HEK293 (cell line): ENCODE data around the gene HNRNPA0.

Source experiments
- CTCF ChIA-PET: fragments of 350-600 bp; formaldehyde crosslinking; extraction: SDS; loops from one replicate; lab custom pipeline; 2021; ENCODE audit warnings: antibody characterized with exemption; lab: Yijun Ruan, JAX
- POLR2A ChIA-PET: fragments of 300-600 bp; formaldehyde crosslinking; extraction: SDS; loops from one replicate; lab custom pipeline; 2020; ENCODE audit warnings: antibody characterized with exemption, inconsistent platforms; lab: Yijun Ruan, JAX
- H3K27ac ChIP-seq: fragments of 200-500 bp; sonication (Bioruptor generic); 2 replicates; pipeline ENCODE4 v1.5.1; 2014; ENCODE audit warnings: low read depth, low read length, control low read depth, inconsistent platforms; ENCODE audit errors: extremely low read depth
- H3K36me3 ChIP-seq, 2 experiments: fragments of 200-500 bp in 1 of 2; sonication (Bioruptor generic) in 1 of 2; 1 replicate in 1 of 2; 2 replicates in 1 of 2; pipeline ENCODE4 v1.5.1; 2014 to 2017; ENCODE audit warnings: inconsistent platforms in 2 of 2, low read length in 2 of 2; ENCODE audit not compliant: control insufficient read depth in 2 of 2, insufficient read depth in 1 of 2
- H3K4me1 ChIP-seq: fragments of 200-500 bp; sonication (Bioruptor generic); 2 replicates; pipeline ENCODE4 v1.5.1; 2014; ENCODE audit warnings: mild to moderate bottlenecking, low read length, inconsistent platforms; ENCODE audit not compliant: control insufficient read depth, insufficient read depth
- H3K4me3 ChIP-seq: 2 replicates; pipeline ENCODE4 v1.5.1; 2011; ENCODE audit warnings: low read depth, mild to moderate bottlenecking, control low read depth, low read length, moderate library complexity
- H3K9me3 ChIP-seq: fragments of 200-500 bp; sonication (Bioruptor generic); 2 replicates; pipeline ENCODE4 v1.5.1; 2014; ENCODE audit warnings: low read depth, low read length, inconsistent platforms; ENCODE audit not compliant: control insufficient read depth, insufficient read depth
- OSR2 ChIP-seq: fragments of 450-650 bp; formaldehyde crosslinking; IDR thresholded peaks from 2 replicates; pipeline ENCODE4 v1.5.1; 2016; ENCODE audit warnings: missing biosample characterization, missing genetic modification characterization
- PRDM1 ChIP-seq: fragments of 450-650 bp; formaldehyde crosslinking; IDR thresholded peaks from 2 replicates; pipeline ENCODE4; 2016; ENCODE audit warnings: missing biosample characterization, missing genetic modification characterization
- TSHZ1 ChIP-seq: fragments of 450-650 bp; formaldehyde crosslinking; IDR thresholded peaks from 2 replicates; pipeline ENCODE4 v1.5.1; 2016; ENCODE audit warnings: missing biosample characterization, missing genetic modification characterization, borderline replicate concordance
- ZFHX2 ChIP-seq: fragments of 450-650 bp; formaldehyde crosslinking; conservative IDR thresholded peaks from 2 replicates; pipeline ENCODE4 v1.5.1; 2016; ENCODE audit warnings: missing biosample characterization, missing genetic modification characterization
- ZNF148 ChIP-seq: fragments of 450-650 bp; formaldehyde crosslinking; IDR thresholded peaks from 2 replicates; pipeline ENCODE4 v1.5.0; 2017; ENCODE audit warnings: missing biosample characterization, missing genetic modification characterization, borderline replicate concordance
- ZNF169 ChIP-seq: fragments of 450-650 bp; formaldehyde crosslinking; IDR thresholded peaks from 2 replicates; pipeline ENCODE4 v1.5.1; 2016; ENCODE audit warnings: missing biosample characterization, missing genetic modification characterization
- ZNF175 ChIP-seq: fragments of 450-650 bp; formaldehyde crosslinking; IDR thresholded peaks from 2 replicates; pipeline ENCODE4 v1.5.1; 2016; ENCODE audit warnings: missing biosample characterization, missing genetic modification characterization
- ZNF184 ChIP-seq: fragments of 450-650 bp; IDR thresholded peaks from 2 replicates; pipeline ENCODE4 v1.5.1; 2018; ENCODE audit warnings: missing biosample characterization, mild to moderate bottlenecking, missing genetic modification characterization
- ZNF239 ChIP-seq: fragments of 450-650 bp; formaldehyde crosslinking; IDR thresholded peaks from 2 replicates; pipeline ENCODE4 v1.5.1; 2016; ENCODE audit warnings: missing biosample characterization, missing genetic modification characterization
- ZNF266 ChIP-seq: fragments of 450-650 bp; formaldehyde crosslinking; IDR thresholded peaks from 2 replicates; pipeline ENCODE4 v1.5.1; 2016; ENCODE audit warnings: missing biosample characterization, missing genetic modification characterization, low read depth
- ZNF416 ChIP-seq: fragments of 450-650 bp; formaldehyde crosslinking; IDR thresholded peaks from 2 replicates; pipeline ENCODE4 v1.5.1; 2016; ENCODE audit warnings: missing biosample characterization, missing genetic modification characterization
- ZNF521 ChIP-seq: fragments of 450-650 bp; formaldehyde crosslinking; IDR thresholded peaks from 2 replicates; pipeline ENCODE4 v1.5.1; 2017; ENCODE audit warnings: missing biosample characterization, mild to moderate bottlenecking, missing genetic modification characterization
- ZNF544 ChIP-seq: fragments of 450-650 bp; formaldehyde crosslinking; IDR thresholded peaks from 2 replicates; pipeline ENCODE4 v1.5.0; 2017; ENCODE audit warnings: missing biosample characterization, missing genetic modification characterization
- ZNF549 ChIP-seq: fragments of 450-650 bp; IDR thresholded peaks from 2 replicates; pipeline ENCODE4 v1.5.1; 2018; ENCODE audit warnings: missing biosample characterization, missing genetic modification characterization, mild to moderate bottlenecking, inconsistent platforms, moderate library complexity
- ZNF558 ChIP-seq: fragments of 450-650 bp; formaldehyde crosslinking; IDR thresholded peaks from 2 replicates; pipeline ENCODE4 v1.5.1; 2016; ENCODE audit warnings: missing biosample characterization, missing genetic modification characterization
- ZNF560 ChIP-seq: fragments of 450-650 bp; formaldehyde crosslinking; IDR thresholded peaks from 2 replicates; pipeline ENCODE4 v1.5.1; 2017; ENCODE audit warnings: missing biosample characterization, missing genetic modification characterization, borderline replicate concordance
- ZNF600 ChIP-seq: fragments of 450-650 bp; formaldehyde crosslinking; IDR thresholded peaks from 2 replicates; pipeline ENCODE4 v1.5.1; 2016; ENCODE audit warnings: missing biosample characterization, missing genetic modification characterization
- ZNF623 ChIP-seq: fragments of 450-650 bp; formaldehyde crosslinking; IDR thresholded peaks from 2 replicates; pipeline ENCODE4 v1.5.1; 2016; ENCODE audit warnings: missing biosample characterization, missing genetic modification characterization
- ZNF670 ChIP-seq: fragments of 450-650 bp; formaldehyde crosslinking; IDR thresholded peaks from 2 replicates; pipeline ENCODE4 v1.5.1; 2016; ENCODE audit warnings: missing biosample characterization, missing genetic modification characterization, low read depth
- ZNF692 ChIP-seq: fragments of 450-650 bp; formaldehyde crosslinking; IDR thresholded peaks from 2 replicates; pipeline ENCODE4 v1.5.1; 2016; ENCODE audit warnings: missing biosample characterization, missing genetic modification characterization
- ZNF76 ChIP-seq: fragments of 450-650 bp; formaldehyde crosslinking; IDR thresholded peaks from 2 replicates; pipeline ENCODE4; 2016; ENCODE audit warnings: low read depth, missing biosample characterization, missing genetic modification characterization, borderline replicate concordance
- ZNF776 ChIP-seq: fragments of 450-650 bp; formaldehyde crosslinking; IDR thresholded peaks from 2 replicates; pipeline ENCODE4 v1.5.0; 2017; ENCODE audit warnings: missing biosample characterization, missing genetic modification characterization, borderline replicate concordance
- ZNF791 ChIP-seq: fragments of 450-650 bp; formaldehyde crosslinking; IDR thresholded peaks from 2 replicates; pipeline ENCODE4 v1.5.1; 2016; ENCODE audit warnings: missing biosample characterization, missing genetic modification characterization
- TF ChIP-seq, protein P1 (sequence below): fragments of 450-650 bp; formaldehyde crosslinking; IDR thresholded peaks from 2 replicates; pipeline ENCODE4 v1.5.1; 2017; ENCODE audit warnings: missing biosample characterization, missing genetic modification characterization
- TF ChIP-seq, protein P2 (sequence below): fragments of 450-650 bp; formaldehyde crosslinking; IDR thresholded peaks from 2 replicates; pipeline ENCODE4 v1.5.1; 2016; ENCODE audit warnings: missing biosample characterization, missing genetic modification characterization

Gene HNRNPA0

DNA sequence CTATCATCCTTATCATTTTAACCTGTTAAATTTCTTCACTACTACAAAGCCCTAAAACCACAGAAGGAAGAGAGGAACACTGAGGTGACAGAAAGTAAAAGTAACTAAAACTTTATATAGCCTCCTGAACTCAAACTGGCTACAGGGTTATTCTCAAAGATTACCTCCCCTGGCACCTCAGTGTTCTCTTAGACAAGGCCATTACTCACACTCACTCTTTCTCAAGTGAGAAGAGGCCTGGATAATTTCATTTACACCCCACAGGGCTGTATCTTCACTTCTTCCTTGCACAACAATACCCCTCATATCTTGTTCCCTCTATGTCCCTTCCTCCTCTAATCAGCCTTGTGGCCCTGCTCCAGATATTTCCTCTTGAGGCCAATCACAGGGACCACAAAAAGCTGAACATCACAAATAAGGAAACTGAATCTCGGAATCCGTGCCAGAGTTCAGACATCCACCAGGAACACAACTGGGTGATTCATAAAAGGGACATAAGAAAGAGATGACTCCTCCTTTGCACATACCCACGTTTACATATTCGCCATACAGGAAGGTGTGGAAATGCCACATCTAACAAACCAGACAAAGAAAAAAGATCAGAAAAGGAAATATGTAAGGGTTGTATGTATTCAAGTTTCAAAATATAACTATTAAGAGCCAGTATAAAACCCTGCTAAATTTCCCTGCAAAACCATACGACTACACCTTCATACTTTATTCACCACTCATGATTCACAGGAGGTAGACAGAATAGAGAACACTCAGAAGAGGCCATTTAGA is 16.6 kb downstream of the HNRNPA0 start:
- Histone ChIP-seq H3K9me3 (no peaks in the 10 kb centered on the region), H3K27ac (no peak overlapping the region), H3K36me3 (no peaks in the 10 kb centered on the region), H3K4me1 (0 out of 2 replicates have a peak, but pooled peaks cover 6% of the 10 kb centered on the region), H3K4me3 (no peak overlapping the region)
- ChIA-PET CTCF (interaction anchor here (0.6 to 10.2 kb wide), 6 partner anchors 10 to 108 kb away, joined by 3 to 201 read pairs (median 6); no protein-coding TSS in a partner anchor), POLR2A (interaction anchor here (1.8 kb wide), 1 partner anchor 16 kb away, joined by 5 read pairs; the partner anchor contains the start of gene HNRNPA0)
- no peak for TF ChIP-seq ZNF560
- TF ChIP-seq ZNF544 (tag by site-specific recombination), result no peak
- TF ChIP-seq, protein P1, sequence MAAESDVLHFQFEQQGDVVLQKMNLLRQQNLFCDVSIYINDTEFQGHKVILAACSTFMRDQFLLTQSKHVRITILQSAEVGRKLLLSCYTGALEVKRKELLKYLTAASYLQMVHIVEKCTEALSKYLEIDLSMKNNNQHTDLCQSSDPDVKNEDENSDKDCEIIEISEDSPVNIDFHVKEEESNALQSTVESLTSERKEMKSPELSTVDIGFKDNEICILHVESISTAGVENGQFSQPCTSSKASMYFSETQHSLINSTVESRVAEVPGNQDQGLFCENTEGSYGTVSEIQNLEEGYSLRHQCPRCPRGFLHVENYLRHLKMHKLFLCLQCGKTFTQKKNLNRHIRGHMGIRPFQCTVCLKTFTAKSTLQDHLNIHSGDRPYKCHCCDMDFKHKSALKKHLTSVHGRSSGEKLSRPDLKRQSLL (tag by site-specific recombination), result no peak
- TF ChIP-seq ZNF623 (tag by site-specific recombination), result no peak
- no peak for TF ChIP-seq ZNF169
- no peak for TF ChIP-seq ZNF239 (tag by site-specific recombination)
- no peak for TF ChIP-seq PRDM1 (tag by site-specific recombination)
- no peak for TF ChIP-seq ZNF549 (tag by site-specific recombination)
- TF ChIP-seq TSHZ1 (tag by site-specific recombination), result no peak
- TF ChIP-seq ZNF692 (tag by site-specific recombination), result no peak
- no peak for TF ChIP-seq ZNF148 (tag by site-specific recombination)
- TF ChIP-seq ZNF416, result no peak

DNA sequence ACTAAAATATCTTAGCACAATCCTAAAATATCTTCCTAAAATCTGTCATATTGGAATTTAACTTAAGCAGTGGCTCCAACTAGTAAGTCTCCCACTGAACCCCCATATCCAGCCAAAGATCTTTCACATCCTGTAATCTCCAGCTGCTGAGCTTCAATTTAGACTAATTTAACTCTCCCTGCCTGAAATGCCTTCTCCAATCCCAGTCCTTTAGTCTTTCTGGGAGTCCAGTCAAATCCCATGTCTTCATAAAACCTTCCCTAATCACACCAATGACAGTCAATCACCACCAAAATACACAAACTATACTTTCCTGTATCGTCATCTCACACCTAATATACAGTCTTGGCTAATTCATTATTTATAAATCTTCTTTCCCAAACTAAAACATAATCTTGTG is 17.7 kb downstream of the HNRNPA0 start:
- ChIA-PET CTCF (interaction anchor here (0.7 to 10.2 kb wide), 12 partner anchors 9 to 416 kb away, joined by 3 to 201 read pairs (median 4); no protein-coding TSS in a partner anchor), POLR2A (interaction anchor here (0.5 to 1.8 kb wide), 2 partner anchors 17 to 294 kb away, joined by 3 to 5 read pairs; partner anchors contain the start of gene HNRNPA0)
- H3K9me3 ChIP-seq, result no peaks in the 10 kb centered on the region
- H3K4me3 ChIP-seq, result no peak overlapping the region
- 0 out of 2 replicates have a peak, but pooled peaks cover 6% of the 10 kb centered on the region for H3K4me1 ChIP-seq
- no peak overlapping the region for H3K27ac ChIP-seq
- H3K36me3 ChIP-seq, result no peaks in the 10 kb centered on the region
- TF ChIP-seq ZNF558, result no peak
- TF ChIP-seq ZNF776 (tag by site-specific recombination), result no peak
- no peak for TF ChIP-seq ZNF521 (tag by site-specific recombination)
- TF ChIP-seq ZNF76 (tag by site-specific recombination), result no peak
- TF ChIP-seq ZNF791 (tag by site-specific recombination), result no peak
- no peak for TF ChIP-seq ZFHX2 (tag by site-specific recombination)
- no peak for TF ChIP-seq ZNF670 (tag by site-specific recombination)
- no peak for TF ChIP-seq ZNF266 (tag by site-specific recombination)
- no peak for TF ChIP-seq ZNF600
- TF ChIP-seq, protein P2, sequence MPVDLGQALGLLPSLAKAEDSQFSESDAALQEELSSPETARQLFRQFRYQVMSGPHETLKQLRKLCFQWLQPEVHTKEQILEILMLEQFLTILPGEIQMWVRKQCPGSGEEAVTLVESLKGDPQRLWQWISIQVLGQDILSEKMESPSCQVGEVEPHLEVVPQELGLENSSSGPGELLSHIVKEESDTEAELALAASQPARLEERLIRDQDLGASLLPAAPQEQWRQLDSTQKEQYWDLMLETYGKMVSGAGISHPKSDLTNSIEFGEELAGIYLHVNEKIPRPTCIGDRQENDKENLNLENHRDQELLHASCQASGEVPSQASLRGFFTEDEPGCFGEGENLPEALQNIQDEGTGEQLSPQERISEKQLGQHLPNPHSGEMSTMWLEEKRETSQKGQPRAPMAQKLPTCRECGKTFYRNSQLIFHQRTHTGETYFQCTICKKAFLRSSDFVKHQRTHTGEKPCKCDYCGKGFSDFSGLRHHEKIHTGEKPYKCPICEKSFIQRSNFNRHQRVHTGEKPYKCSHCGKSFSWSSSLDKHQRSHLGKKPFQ, result no peak
- no peak for TF ChIP-seq OSR2 (tag by site-specific recombination)
- TF ChIP-seq ZNF184 (tag by site-specific recombination), result no peak
- TF ChIP-seq ZNF175 (tag by site-specific recombination), result no peak
- no peak for TF ChIP-seq ZNF623 (tag by site-specific recombination)
